Bone marrow (tissue), 2 donors: Measurements from ENCODE around the gene SCGB1D1.

ENCODE experiments used
- DNase-seq, 2 donors: peaks; one replicate each; lab custom pipeline; 2025; lab: John Stamatoyannopoulos, UW

Gene SCGB1D1, protein sequence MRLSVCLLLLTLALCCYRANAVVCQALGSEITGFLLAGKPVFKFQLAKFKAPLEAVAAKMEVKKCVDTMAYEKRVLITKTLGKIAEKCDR

DNA sequence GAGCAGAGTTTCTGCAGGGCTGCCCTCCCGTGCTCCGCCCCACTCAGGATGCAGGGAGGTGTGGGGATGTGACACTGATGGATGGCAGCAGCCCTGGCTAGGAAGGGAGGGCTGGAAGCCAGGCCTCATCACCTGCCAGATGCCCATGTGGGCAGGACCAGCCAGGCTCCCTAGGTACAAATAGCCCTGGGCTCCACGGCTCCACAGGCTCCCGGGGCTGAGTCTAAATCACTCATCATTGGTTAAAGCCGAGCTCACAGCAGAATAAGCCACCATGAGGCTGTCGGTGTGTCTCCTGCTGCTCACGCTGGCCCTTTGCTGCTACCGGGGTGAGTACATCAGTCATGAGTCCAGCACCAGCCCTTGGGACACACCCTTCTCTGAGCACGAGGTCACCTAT lies at the start of gene SCGB1D1:
Gene SCGB1D1 (plus strand): TSS at position 206 of the 400 bp plus-strand sequence. CDS start 69 bp downstream, at position 275.
- DNase-seq = no peak

DNA sequence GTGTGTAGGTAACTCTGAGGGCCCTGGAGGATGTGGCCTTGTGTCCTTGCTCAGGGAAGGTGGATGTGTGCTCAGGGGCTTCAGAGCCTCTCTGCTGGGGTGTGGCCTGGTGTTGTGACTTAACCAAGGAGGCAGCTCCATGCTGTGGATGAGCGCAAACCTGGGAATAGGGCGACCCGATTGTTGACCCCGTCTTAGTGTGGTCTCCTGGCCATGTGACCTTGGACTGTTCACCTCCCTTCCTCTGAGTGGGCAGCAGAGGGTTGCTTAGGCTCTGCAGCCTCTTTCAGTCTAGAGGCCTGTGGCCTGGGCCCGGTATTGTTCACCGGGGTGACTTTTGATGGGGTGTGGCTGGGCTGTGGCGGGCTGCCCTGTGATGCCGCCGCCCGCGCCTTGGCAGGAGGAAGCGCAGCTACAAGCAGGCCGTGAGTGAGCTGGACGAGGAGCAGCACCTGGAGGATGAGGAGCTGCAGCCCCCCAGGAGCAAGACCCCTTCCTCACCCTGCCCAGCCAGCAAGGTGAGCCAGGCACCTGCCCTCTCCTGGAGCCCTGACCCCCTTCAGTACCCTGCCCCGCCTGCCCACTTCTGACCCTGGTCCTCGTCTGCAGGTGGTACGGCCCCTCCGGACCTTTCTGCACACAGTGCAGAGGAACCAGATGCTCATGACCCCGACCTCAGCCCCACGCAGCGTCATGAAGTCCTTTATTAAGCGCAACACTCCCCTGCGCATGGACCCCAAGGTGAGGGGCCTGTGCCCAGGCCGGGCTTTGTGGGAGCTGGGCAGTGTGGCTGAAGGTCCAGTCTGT lies 49.5 kb upstream of the SCGB1D1 start:
- no peak for DNase-seq

DNA sequence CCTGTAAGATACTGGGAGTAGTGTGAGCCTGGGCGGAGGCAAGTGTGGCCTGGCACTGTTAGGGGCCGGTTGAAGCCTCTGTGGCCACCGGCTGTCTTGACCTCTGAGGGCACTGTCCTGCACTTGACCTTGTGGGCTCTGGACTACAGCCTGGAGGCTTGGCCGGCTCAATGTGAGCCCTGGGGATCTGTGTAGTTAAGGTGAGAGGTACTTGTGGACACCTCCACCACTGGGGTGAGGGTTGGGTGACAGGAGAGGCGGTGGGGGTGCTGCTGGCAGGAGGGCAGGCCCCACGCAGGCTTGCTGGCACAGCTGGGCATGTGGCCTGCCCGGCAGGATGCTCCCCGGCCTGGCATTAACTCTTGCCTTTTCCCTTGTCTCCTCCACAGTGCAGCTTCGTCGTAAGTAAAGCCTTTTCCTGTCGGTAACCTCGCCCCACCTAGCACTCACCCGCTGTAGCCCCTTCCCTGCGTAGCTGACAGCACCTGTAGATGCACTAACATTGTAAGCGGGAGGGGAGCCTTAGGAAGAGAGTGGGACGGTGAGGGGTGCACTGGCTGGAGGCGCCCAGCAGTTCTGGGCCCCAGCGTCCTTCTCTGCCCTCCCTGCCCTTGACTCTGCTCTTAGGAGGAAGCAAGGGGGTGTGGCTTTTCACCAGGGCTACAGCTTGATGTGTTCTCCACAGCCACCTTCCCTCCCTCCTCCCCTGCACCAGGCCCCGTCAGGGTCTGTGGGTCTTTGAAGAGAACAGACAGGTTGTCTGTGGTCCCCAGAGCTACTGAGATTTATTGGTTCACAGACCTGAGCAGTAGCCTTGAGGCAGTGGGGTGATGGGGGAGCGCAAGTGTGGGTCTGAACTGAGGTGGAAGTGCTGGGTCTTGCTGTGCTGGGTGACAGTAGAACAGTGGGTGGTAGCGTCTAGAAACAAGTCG lies 48.6 kb upstream of the SCGB1D1 start:
- no peak for DNase-seq

DNA sequence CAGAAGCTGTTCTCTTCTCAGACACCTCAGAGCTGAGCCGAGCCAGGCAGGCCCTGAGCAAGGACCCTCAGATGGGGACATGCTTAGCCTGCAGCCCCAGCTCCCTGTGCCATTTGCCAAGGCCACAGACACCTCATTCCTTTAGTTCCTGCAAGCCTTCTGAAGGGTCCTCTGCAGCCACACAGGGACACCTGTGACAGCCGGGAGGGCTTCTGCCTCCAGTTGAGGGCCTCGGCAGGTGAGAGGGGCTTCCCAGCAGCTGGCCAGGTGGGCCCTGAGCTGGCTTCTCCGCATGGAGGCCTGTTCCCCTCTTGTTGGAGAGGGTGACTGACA lies 48.0 kb upstream of the SCGB1D1 start:
- no peak for DNase-seq

DNA sequence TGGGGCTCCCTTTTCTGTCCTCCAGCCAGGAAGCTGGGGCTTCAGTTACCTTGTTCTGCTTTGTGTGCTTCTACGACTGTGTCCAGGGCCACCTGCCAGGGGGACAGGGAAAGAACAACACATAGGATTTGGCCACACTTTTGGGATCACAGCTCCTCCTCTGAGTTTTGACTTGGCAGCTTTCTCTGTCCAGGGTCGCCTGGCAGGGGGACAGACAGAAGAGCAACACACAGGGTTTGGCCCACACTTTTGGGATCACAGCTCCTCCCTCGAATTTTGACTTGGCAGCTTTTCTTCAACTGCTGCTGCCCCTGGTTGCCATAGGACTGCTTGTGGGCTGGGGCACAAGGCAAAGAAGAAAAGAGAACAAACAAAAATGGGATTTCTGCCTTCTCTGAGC lies 47.1 kb upstream of the SCGB1D1 start:
- no peak for DNase-seq

DNA sequence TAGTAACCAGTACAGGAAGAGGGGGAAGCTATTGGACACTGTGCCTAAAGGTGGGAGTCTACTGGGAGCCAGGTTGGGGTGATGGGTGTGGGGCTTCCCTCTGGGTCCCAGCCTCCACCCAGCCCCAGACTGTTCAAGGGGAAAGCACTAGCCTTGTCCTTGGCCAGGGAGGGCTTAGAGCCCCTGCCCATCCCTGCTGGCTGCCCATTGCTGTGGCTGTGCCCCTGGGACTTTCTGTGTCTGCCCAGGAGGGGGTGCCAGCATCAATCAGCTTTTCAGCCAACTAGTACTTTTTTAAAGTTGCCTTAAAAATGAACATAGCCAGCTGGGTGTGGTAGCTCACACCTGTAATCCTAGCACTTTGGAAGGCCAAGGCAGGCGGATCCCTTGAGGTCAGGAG lies 46.3 kb upstream of the SCGB1D1 start:
- DNase-seq = no peak

DNA sequence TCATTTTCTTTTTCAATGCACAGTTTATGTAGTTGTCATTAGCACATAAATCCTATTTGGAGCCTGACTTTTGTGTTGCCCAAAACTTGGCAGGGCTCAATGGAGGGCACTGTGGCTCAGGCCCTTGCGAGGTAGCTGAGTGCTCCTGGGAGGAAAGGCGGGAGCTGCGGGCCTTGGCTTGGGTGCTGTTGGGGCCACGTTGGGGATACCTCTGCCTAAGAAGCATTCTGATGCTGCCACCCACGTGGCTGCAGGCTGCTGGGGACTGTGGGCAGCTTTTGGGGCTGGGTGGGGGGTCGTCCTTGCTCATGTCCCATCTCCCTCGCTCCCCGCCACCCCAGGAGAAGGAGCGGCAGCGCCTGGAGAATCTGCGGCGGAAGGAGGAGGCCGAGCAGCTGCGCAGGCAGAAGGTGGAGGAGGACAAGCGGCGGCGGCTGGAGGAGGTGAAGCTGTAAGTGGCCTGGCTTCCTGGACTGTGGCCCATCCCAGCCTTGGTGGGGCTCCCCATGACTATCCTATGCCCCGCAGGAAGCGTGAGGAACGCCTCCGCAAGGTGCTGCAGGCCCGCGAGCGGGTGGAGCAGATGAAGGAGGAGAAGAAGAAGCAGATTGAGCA lies 45.3 kb upstream of the SCGB1D1 start:
- no peak for DNase-seq

DNA sequence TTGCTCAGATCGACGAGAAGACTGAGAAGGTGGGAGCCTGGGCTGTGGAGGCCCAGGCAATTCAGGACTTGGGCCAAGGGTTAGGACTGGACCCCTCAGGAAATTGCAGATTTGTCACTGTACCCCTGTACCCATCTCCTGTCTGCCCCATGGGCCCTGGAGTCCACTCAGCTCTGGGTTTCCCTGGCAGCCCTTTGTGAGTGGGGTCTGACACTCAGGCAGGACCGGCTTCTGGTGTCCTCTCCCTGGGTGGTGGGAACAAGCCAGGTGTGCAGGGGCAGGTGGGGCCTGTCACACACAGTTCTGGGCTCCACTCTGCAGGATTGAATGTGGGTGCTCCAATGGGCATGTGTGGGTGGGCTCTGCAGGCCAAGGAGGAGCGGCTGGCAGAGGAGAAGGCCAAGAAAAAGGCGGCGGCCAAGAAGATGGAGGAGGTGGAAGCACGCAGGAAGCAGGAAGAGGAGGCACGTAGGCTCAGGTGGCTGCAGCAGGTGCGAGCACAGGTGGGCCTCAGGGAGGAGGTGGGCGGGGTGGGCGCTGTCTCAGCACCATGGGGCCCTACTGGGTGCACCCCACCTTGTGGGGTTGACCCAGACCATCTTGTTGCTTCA lies 44.6 kb upstream of the SCGB1D1 start:
- no peak for DNase-seq

DNA sequence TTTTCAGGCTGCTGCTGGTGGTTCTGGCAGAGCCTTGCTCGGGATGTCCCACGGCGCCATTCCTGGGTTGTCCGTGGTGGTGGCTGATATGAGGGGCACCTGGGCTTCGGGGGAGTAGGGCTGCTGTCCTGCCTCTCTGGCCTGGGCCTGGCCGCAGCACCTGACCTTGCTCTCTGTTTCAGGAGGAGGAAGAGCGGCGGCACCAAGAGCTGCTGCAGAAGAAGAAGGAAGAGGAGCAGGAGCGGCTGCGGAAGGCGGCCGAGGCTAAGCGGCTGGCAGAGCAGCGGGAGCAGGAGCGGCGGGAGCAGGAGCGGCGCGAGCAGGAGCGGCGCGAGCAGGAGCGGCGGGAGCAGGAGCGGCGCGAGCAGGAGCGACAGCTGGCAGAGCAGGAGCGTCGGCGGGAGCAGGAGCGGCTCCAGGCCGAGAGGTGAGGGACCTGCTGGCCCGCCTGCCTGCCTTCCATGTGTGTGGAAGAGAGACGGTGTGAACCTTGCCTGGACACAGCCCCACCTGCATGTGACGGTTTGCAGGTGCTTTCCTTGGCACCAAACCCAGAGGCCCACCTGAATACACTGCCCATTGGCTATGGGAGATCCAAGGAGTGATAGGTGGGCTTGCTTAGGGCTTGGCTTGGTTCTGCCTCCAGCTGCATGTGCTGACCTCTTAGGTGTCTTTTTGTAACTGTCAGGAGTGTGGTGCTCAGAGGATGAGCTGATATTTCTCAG lies 43.4 kb upstream of the SCGB1D1 start:
- no peak for DNase-seq

DNA sequence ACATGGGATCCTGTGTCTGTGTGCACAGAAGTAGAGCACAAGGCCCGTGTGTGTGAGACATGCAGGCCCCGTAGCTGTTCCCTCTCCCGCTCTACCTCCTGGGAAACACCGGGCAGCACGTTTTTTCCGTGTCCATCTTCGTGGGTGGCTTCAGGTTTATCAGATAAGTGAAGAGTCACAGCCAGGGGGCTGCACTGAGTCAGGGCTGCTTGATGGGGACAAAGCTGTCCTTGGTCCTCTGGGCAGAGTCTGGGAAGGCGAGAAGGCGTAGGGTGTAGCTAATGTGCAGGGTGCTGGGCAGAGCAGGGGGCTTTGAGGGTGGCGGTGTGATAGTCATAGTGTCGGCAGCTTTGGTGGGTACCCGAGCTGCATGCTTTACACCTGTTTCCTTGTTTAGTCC lies 42.5 kb upstream of the SCGB1D1 start:
- DNase-seq = no peak

DNA sequence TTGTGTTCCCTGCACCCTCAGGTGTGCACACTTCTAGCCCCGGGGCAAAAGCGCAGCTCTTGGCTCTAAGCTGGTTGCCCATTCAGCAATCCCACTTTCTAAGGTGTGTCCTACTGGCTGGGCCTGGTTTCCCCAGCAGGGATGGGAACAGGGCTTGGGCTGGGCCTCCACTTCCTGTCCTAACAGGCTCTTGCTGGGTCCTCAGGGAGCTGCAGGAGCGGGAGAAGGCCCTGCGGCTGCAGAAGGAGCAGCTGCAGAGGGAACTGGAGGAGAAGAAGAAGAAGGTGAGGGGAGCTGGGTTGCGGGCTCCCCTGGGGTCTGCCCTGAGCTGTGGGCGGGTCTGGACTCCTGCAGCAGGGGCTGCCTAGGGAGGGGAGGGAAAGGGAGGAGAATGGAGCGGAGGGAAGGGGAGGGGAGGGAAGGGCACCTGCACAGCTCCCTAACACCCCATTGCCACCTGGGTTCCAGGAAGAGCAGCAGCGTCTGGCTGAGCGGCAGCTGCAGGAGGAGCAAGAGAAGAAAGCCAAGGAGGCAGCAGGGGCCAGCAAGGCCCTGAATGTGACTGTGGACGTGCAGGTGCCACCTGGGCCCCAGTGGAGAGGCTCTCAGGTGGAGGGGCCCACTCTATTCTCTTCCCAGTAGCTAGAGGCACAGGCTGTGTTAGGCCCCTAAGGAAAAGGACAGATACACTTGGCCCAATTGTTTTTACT lies 41.6 kb upstream of the SCGB1D1 start:
- no peak for DNase-seq

DNA sequence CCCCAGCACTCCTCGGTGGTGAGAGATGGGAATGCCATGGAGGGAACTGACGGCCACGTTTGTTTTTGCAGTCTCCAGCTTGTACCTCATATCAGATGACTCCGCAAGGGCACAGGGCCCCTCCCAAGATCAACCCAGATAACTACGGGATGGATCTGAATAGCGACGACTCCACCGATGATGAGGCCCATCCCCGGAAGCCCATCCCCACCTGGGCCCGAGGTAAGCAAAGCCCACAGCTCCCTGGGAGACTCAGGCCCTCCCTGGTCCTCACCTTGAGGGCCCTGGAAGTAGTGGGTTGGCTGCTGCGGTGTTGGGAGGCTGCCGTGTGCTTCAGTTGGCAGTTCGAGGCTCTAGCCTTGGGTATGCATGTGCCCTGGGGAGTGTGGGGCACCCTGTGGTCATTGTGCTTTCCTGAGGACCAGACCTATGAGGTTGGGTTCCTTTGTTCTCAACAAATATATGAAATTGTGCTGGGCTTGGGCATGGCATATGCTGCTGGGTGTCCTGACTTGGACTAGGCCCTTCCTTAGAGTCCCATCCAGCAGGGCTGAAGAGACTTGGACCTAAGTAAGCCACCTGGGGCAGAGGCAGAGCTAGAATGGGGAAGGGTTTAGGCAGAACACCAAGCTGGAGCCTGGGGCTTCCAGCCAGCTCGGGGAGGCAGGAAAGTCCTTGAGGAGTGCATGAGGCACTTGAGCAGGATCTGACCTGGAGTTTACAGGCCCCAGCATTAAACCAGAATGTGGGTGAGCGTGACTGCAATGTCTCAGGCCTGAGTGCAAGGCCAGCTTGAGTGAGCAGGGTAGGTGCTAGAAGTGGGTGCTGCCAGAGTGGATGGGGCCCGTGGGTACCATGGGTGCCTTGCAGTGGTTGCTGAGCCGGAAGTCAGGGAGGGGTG lies 39.8 kb upstream of the SCGB1D1 start:
- no peak for DNase-seq

DNA sequence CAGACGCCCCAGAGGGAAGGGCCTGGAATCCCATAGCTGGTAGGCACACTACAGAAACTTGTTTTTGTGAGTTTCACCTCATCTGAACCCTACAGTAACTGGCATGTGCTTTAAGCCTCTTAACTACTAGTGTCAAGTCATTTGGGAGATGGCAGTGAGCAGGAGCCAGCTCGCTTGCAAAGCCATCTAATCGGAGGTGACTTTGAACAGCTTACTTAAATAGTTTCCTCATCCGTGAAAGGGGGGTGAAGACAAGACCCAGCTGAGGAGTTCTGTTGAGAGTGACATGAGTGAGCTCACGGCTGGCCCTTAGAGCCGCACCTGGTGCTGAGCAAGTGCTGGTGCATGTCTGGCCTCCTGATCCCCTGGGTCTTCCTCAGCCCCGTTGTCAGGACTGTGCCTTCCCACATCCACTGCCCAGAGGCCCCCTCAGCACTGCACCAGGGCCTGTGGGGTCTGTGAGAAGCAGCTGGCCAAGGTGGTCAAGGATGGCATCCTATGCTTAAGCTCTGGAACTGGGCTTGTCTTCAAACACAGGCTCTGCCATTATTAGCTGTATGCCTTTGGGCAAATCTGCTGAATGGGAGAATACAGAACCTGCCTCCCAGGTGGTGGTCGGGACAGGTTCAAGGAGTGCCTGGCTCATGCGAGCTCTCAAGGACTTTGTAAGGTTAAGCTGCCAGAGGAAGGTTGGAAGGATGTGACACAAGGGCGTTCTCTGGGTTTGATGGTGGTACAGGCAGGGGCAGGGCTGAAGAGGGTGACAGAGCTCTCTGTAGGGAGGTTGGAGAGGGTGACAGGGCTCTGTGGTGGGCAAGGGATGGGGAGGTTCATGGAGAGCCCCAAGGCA lies 38.9 kb upstream of the SCGB1D1 start:
- no peak for DNase-seq

DNA sequence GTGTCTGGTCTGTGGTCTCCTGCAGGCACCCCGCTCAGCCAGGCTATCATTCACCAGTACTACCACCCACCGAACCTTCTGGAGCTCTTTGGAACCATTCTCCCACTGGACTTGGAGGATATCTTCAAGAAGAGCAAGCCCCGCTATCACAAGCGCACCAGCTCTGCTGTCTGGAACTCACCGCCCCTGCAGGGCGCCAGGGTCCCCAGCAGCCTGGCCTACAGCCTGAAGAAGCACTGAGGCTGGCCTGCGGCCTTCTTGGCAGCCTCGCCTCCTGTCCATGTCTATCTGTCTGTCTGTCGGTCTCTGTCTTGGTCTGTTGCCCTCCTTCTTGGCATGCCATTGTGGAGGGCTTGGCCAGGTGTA lies 38.3 kb upstream of the SCGB1D1 start:
- DNase-seq = no peak

DNA sequence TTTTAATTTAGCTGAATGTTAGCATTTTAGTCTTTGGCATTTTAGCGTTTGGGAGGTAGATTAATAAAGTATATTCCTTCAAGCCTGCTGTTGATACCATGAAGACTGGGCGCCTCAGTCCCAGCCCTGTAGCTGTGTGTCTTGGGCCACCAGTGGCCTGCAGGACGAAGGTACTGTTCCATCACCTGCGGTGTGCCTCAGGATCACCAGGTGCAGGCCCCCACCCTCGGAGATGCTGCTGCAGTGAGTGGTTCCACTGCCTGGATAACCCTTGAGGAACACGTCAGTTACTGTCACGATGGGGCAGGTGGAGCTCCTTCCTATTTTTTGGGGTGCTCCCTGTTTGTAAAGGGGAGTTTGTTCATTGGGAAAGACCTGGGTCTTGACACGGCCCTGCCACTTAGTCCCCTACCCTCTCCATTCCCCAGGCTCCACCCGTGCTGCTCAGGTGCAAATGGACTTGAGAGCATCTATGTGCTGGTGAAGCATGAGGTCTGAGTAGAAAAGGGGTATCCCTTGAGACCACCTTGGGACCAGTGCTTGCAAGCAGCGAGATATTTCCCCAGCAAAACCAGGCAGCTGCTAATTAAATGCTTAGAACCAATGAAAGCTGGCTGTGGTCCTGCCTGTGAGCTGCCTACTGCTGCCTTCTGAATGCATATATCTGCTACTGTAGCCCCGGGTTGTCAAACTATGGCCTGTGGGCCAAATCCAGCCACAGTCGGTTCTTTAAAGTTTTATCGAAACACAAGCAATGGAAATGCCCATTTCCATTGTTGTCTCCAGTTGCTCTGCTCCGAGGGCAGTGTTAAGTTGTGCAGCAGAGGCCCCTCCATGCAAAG lies 37.5 kb upstream of the SCGB1D1 start:
- no peak for DNase-seq

DNA sequence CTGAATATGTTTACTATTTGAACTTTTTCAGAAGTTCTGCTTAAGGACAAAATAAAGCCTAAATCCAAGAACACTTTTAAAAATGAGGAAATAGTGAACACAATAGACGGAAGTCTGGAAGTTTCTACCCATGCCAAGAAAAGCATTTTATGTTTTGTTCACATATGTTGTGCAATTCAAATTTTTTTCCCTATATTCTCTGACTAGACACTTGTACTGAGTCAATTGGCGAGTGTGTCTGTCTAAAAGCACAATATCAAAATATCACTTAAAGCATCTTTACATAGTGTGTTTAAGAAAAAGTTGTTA lies 37.0 kb upstream of the SCGB1D1 start:
- no peak for DNase-seq

DNA sequence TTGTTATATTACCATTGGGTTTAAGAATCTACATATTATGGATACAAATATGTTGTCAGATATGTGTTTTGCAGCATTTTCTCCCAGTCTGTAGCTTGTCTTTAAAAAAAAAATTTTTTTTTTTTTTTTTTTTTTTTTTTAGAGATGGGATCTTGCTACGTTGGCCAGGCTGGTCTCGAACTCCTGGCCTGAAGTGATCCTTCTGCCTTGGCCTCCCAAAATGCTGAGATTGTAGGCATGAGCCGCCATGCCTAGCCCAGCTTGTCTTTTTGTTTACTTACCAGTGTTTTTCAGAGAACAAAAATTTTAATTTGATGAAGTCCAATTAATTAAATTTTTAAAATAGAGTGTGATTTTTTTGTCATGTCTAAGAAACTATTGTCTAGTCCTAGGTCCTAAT lies 36.4 kb upstream of the SCGB1D1 start:
- DNase-seq = no peak

DNA sequence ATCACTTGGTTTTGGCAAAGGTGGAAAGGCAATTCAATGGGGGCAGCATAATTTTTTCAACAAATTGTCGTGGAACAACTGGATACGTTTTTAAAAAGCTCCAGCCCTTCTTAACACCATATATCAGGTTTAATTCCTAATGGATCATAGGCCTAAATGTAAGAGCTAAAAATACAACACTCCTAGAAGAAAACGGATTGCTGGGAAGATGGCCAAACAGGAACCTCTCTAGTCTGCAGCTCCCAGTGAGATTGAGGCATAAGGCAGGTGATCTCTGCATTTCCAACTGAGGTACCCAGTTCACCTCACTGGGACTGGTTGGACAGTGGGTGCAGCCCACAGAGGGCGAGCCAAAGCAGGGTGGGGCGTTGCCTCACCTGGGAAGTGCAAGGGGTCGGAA lies 32.4 kb upstream of the SCGB1D1 start:
- no peak for DNase-seq
